ENCODE measurements around the gene DIAPH3. TPM values are rescaled to one million over a fixed set of nuclear protein-coding genes. Genes with fewer than 3 reads are reported as not detected.
"Not testable (repeated sequence)": the region's sequence is repeated elsewhere in the genome, so short reads cannot be mapped to it uniquely, and the experiment has no call there.

DIAPH3 gene
- total RNA-seq, 4 donors from 2014 or later, result 0.10 to 0.67 TPM; not detected in 2

DNA sequence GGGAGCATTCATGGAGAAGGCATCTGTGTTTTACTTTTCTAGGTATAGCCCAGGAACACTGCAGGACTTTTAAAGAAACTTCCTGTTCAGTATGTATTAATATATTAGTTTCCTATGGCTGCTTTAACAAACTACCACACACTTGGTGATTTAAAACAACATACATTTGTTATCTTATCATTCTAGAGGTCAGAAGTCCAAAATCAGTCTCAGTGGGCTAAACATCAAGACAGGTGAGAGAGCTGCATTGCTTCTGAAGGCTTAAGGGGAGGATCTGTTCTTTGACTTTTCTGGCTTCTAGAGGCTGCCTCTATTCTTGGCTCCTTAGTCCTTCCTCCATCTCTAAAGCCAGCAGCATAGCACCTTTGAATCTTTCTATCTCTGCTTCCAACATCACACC, 37.6 kb upstream of the DIAPH3 start:
- H3K4me3 ChIP-seq (replicated peaks in 1 of 3), result no peak overlapping the region
- no peaks in the 10 kb centered on the region for H3K36me3 ChIP-seq
- H3K27ac ChIP-seq, result no peak overlapping the region
- no peaks in the 10 kb centered on the region for H3K27me3 ChIP-seq
- no peak for TF ChIP-seq POLR2A (IDR thresholded peaks at IDR 0.05)
- TF ChIP-seq, protein P1, sequence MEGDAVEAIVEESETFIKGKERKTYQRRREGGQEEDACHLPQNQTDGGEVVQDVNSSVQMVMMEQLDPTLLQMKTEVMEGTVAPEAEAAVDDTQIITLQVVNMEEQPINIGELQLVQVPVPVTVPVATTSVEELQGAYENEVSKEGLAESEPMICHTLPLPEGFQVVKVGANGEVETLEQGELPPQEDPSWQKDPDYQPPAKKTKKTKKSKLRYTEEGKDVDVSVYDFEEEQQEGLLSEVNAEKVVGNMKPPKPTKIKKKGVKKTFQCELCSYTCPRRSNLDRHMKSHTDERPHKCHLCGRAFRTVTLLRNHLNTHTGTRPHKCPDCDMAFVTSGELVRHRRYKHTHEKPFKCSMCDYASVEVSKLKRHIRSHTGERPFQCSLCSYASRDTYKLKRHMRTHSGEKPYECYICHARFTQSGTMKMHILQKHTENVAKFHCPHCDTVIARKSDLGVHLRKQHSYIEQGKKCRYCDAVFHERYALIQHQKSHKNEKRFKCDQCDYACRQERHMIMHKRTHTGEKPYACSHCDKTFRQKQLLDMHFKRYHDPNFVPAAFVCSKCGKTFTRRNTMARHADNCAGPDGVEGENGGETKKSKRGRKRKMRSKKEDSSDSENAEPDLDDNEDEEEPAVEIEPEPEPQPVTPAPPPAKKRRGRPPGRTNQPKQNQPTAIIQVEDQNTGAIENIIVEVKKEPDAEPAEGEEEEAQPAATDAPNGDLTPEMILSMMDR (IDR thresholded peaks at IDR 0.05), result no peak
- no peaks in the 10 kb centered on the region for H3K9me3 ChIP-seq
- H3K4me1 ChIP-seq, result no peaks in the 10 kb centered on the region
- DNase-seq, result no peak
- intact Hi-C loops (cut with DNase I), result no loop called here

DNA sequence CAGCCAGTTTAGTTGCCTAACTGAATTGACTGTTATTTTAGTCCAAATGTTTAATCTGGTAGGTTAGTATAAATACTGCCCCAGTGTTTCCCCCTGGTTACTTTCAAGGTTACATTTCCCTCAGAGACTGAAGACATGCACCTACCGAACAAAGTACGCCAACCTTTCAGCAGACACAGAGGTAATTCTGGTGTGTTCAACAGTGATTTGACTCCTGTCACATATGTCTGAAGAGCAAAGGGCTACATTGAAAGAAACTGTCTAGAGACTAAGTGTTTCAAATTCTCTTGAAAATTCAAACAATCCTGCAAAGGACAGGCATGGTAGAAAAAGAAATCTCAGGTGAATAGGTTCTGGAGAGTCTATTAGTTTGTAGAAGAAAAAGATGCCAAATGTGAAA, 32.2 kb upstream of the DIAPH3 start:
- H3K27ac ChIP-seq; H3K36me3 ChIP-seq; H3K9me3 ChIP-seq; H3K4me1 ChIP-seq; H3K27me3 ChIP-seq; DNase-seq; intact Hi-C loops (cut with DNase I); H3K4me3 ChIP-seq (replicated peaks in 1 of 3): not testable (repeated sequence)
- 46 to 57% methylated on average over 2 of the region's 2 CpGs for WGBS, 2 donors

DNA sequence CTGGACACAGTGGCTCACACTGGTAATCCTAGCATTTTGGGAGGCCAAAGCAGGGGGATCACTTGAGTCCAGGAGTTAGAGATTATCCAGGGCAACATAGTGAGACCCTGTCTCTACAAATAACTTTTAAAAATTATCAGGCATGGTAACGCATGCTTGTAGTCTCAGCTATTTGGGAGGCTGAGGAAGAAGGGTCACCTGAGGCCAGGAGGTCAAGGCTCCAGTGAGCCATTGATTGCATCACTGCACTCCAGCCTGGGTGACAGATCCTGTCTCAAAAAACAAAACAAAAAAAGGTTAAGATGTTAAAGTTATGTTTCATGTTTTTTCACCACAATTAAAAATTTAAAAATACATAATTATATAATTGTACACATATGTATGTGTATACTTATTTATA, 19.2 kb upstream of the DIAPH3 start:
- Histone ChIP-seq H3K36me3 (no peaks in the 10 kb centered on the region), H3K4me3 (replicated peaks in 1 of 3) (no peak overlapping the region), H3K27ac (no peak overlapping the region), H3K9me3 (no peaks in the 10 kb centered on the region), H3K4me1 (no peaks in the 10 kb centered on the region), H3K27me3 (no peaks in the 10 kb centered on the region)
- intact Hi-C loops (cut with DNase I), result no loop called here
- no peak for DNase-seq
- TF ChIP-seq POLR2A (IDR thresholded peaks at IDR 0.05), result no peak
- TF ChIP-seq, protein P1 (IDR thresholded peaks at IDR 0.05), result no peak
- WGBS, 2 donors, result 84 to 89% methylated on average over 1 of the region's 1 CpG

DNA sequence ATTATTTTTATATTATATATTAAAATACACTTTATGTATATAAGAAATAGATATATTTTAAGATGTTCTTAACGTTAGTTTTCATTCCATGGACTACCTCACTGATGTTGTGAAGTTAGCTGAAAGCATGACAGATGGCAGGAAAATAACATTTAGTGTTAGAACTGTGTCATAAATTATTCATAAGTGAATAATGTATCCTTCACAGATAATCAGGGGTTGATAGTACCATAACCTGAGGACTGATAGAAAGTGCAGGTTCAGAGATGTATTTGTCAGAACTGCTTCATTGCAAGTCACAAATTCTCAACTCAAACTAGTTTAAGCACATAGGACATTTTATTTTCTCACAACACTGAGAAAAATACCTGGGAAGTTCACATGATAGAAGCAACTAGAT, 14.6 kb upstream of the DIAPH3 start:
- Histone ChIP-seq H3K36me3 (no peaks in the 10 kb centered on the region), H3K27me3 (no peaks in the 10 kb centered on the region), H3K4me1 (no peaks in the 10 kb centered on the region), H3K9me3 (no peaks in the 10 kb centered on the region), H3K4me3 (replicated peaks in 1 of 3) (no peak overlapping the region), H3K27ac (no peak overlapping the region)
- 89 to 90% methylated on average over 1 of the region's 1 CpG for WGBS, 2 donors
- TF ChIP-seq POLR2A (IDR thresholded peaks at IDR 0.05), result no peak
- TF ChIP-seq, protein P1 (IDR thresholded peaks at IDR 0.05), result no peak
- no peak for DNase-seq
- intact Hi-C loops (cut with DNase I), result no loop called here

DNA sequence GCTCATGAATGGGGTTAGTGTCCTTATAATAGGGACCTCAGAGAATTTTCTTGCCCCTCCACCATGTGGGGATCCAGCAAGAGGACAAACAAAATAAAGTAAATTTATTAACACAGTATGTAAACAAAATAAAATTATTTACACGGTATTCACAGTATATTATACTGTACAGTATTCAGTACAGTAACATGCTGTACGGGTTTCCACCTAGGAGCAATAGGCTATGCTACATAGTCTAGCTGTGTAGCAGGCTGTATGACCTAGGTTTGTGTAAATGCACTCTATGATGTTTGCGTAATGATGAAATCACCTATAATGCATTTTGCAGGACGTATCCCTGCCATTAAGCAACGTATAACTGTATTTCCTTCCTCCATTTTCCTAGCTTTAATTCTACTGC, 11.8 kb upstream of the DIAPH3 start:
- Histone ChIP-seq H3K4me3 (replicated peaks in 1 of 3) (no peak overlapping the region), H3K27me3 (no peaks in the 10 kb centered on the region), H3K27ac (no peak overlapping the region), H3K36me3 (no peaks in the 10 kb centered on the region), H3K9me3 (no peaks in the 10 kb centered on the region), H3K4me1 (no peaks in the 10 kb centered on the region)
- intact Hi-C loops (cut with DNase I), result no loop called here
- WGBS, 2 donors, result 87 to 89% methylated on average over 5 of the region's 5 CpGs
- DNase-seq, result no peak
- no peak for TF ChIP-seq POLR2A (IDR thresholded peaks at IDR 0.05)
- TF ChIP-seq, protein P1 (IDR thresholded peaks at IDR 0.05), result no peak

DNA sequence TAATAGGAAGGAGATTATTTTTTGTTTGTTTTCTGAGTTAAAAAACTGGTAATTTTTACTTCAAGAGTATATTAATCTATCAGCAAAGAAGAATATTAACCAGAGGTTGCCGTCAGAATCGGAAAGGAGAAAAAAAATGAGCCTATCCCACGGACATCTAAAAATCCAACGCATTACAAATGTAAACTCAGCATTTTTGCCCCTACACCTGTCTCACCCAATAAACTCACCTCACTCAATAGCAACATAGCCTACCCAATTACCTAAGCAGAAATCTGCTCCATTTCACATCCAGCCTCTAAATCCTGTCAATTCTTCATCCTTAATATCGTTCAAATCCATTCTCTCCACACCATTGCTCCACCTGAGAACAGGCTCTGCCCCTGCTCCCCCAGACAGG, 10.4 kb upstream of the DIAPH3 start:
- H3K4me1 ChIP-seq, result no peaks in the 10 kb centered on the region
- intact Hi-C loops (cut with DNase I), result no loop called here
- H3K27me3 ChIP-seq, result no peaks in the 10 kb centered on the region
- 82 to 84% methylated on average over 5 of the region's 5 CpGs for WGBS, 2 donors
- no peaks in the 10 kb centered on the region for H3K9me3 ChIP-seq
- no peak overlapping the region for H3K27ac ChIP-seq
- TF ChIP-seq, protein P1 (IDR thresholded peaks at IDR 0.05), result no peak
- no peak for TF ChIP-seq POLR2A (IDR thresholded peaks at IDR 0.05)
- DNase-seq, result no peak
- no peak overlapping the region for H3K4me3 ChIP-seq (replicated peaks in 1 of 3)
- no peaks in the 10 kb centered on the region for H3K36me3 ChIP-seq
